Panc1 (cell line): ENCODE results near the gene ARL4A. TPM values are rescaled to one million over a fixed set of nuclear protein-coding genes. Genes with fewer than 3 reads are reported as not detected.
"Not testable (repeated sequence)": the region's sequence is repeated elsewhere in the genome, so short reads cannot be mapped to it uniquely, and the experiment has no call there.

Source experiments
- ATAC-seq: fragments of 200-7000 bp; cut with Tn5 transposase; 2 replicates; pipeline ENCODE4 v1.9.1; 2020; ENCODE audit warnings: mild to moderate bottlenecking, moderate library complexity
- BruUV-seq: library from RNA; stranded (reverse); fragments of 400-500 nt; replicated peaks from 2 replicates; lab custom pipeline; 2021; lab: Mats Ljungman, UMichigan
- CTCF ChIA-PET: fragments of 300-600 bp; sonication (Branson Sonifier 250); formaldehyde crosslinking; loops from one replicate; lab custom pipeline; 2022; ENCODE audit warnings: antibody characterized with exemption; lab: Charles Lee
- POLR2A ChIA-PET: fragments of 300-600 bp; sonication (Branson Sonifier 250); formaldehyde crosslinking; loops from one replicate; lab custom pipeline; 2022; ENCODE audit warnings: antibody characterized with exemption; lab: Charles Lee
- DNase-seq: peaks from one replicate; pipeline ENCODE4 v3.0.0-alpha.2; 2010; ENCODE audit warnings: low read depth, low spot score
- H3K27ac ChIP-seq: 2 replicates; pipeline ENCODE4 v1.5.1; 2011; ENCODE audit warnings: mild to moderate bottlenecking, low read length, inconsistent platforms
- H3K27me3 ChIP-seq: fragments of 200-500 bp; sonication (Bioruptor generic); 2 replicates; pipeline ENCODE4 v1.6.0; 2014; ENCODE audit warnings: low read length, inconsistent platforms; ENCODE audit not compliant: control insufficient read depth, insufficient read depth
- H3K36me3 ChIP-seq: fragments of 200-500 bp; sonication (Bioruptor generic); 2 replicates; pipeline ENCODE4 v1.5.1; 2014; ENCODE audit warnings: inconsistent platforms, mild to moderate bottlenecking, low read length, moderate library complexity; ENCODE audit not compliant: control insufficient read depth, insufficient read depth
- H3K4me1 ChIP-seq: 2 replicates; pipeline ENCODE4 v1.5.1; 2011; ENCODE audit warnings: inconsistent platforms, mild to moderate bottlenecking, low read length, moderate library complexity; ENCODE audit not compliant: control insufficient read depth, insufficient read depth
- H3K4me3 ChIP-seq, 2 experiments: 2 replicates each; pipeline ENCODE4 v1.5.1; 2011 to 2012; ENCODE audit warnings: low read depth in 2 of 2, low read length in 2 of 2, mild to moderate bottlenecking in 2 of 2, inconsistent platforms in 1 of 2, moderate library complexity in 1 of 2
- H3K9me3 ChIP-seq: fragments of 200-500 bp; sonication (Bioruptor generic); 2 replicates; pipeline ENCODE4 v1.5.1; 2014; ENCODE audit warnings: low read depth, mild to moderate bottlenecking, inconsistent platforms, low read length, moderate library complexity; ENCODE audit not compliant: control insufficient read depth, insufficient read depth
- POLR2AphosphoS5 ChIP-seq: IDR thresholded peaks from 2 replicates; pipeline ENCODE4 v1.6.1; 2012; ENCODE audit warnings: mild to moderate bottlenecking, low read depth, low read length, moderate library complexity
- SIN3A ChIP-seq: IDR thresholded peaks from 2 replicates; pipeline ENCODE4 v1.6.1; 2012; ENCODE audit warnings: low read depth, mild to moderate bottlenecking, low read length, moderate library complexity, borderline replicate concordance; ENCODE audit not compliant: insufficient read depth
- TCF7L2 ChIP-seq: IDR thresholded peaks from 2 replicates; pipeline ENCODE4 v1.6.1; 2011; ENCODE audit warnings: mild to moderate bottlenecking, low read depth, low read length, inconsistent platforms
- in situ Hi-C: cut with HindIII; loops from 2 replicates; pipeline ENCODE4 v1.10.0; 2016; ENCODE audit warnings: low sequenced_read_pairs, low pct_unique_long_range_greater_than_20kb
- intact Hi-C: fragments of 100-400 bp; cut with micrococcal nuclease; formaldehyde crosslinking; loops from one replicate; pipeline ENCODE4 v1.10.0; 2022; ENCODE audit not compliant: unreplicated experiment
- total RNA-seq: library from RNA; stranded (reverse); gene quantifications from one replicate; pipeline ENCODE4 v1.2.1, GENCODE V29; 2021; ENCODE audit not compliant: unreplicated experiment
- TF ChIP-seq, protein P1 (sequence below), 2 experiments: IDR thresholded peaks; 2 replicates each; pipeline ENCODE4 v1.6.1; 2011 to 2012; ENCODE audit warnings: low read depth in 2 of 2, control low read depth in 1 of 2, low read length in 1 of 2, mild to moderate bottlenecking in 1 of 2, moderate library complexity in 1 of 2; ENCODE audit not compliant: insufficient read depth in 1 of 2
- TF ChIP-seq, protein P2 (sequence below): fragments of 450-650 bp; IDR thresholded peaks from 2 replicates; pipeline ENCODE4 v1.5.1; 2017; ENCODE audit warnings: mild to moderate bottlenecking

ARL4A gene
- total RNA-seq, 1 experiment from 2014 or later, result 37.4 TPM

DNA sequence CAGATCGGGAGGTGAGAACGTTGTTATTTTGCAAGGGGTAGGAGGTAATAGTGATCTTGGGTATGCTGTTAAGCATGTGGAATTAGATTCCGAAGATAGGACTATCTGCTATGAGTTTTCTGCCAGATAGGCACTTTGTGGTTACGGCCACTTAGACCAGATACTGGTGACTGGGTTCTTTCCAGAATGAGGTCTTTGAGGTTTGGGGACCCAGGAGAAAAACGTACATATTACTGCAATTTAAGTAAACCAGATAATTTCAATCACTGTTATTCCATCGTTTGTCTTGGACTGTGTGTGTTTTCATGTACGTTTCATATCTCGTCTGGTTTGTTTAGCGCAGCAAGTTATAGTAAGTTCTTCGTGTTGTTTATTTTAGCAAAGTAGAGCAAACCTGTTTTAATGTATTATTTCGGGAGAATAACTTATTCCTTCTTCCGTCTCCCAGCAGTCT, 312 bp downstream of the ARL4A start:
- intact Hi-C loops, result loop anchor here (10.0 kb wide), 1 partner anchor 427 kb away; no protein-coding TSS in a partner anchor
- in situ Hi-C loops, result no loop called here
- peak overlapping the region; percentile 96 to 97 for H3K4me3 ChIP-seq
- CTCF ChIA-PET, result interaction anchor here (2.0 kb wide), 1 partner anchor 163 kb away, joined by 4 read pairs; no protein-coding TSS in a partner anchor
- peak overlapping the region; percentile 92 for H3K27ac ChIP-seq
- H3K4me1 ChIP-seq, result peaks cover 29% of the 10 kb centered on the region
- TF ChIP-seq, protein P1, sequence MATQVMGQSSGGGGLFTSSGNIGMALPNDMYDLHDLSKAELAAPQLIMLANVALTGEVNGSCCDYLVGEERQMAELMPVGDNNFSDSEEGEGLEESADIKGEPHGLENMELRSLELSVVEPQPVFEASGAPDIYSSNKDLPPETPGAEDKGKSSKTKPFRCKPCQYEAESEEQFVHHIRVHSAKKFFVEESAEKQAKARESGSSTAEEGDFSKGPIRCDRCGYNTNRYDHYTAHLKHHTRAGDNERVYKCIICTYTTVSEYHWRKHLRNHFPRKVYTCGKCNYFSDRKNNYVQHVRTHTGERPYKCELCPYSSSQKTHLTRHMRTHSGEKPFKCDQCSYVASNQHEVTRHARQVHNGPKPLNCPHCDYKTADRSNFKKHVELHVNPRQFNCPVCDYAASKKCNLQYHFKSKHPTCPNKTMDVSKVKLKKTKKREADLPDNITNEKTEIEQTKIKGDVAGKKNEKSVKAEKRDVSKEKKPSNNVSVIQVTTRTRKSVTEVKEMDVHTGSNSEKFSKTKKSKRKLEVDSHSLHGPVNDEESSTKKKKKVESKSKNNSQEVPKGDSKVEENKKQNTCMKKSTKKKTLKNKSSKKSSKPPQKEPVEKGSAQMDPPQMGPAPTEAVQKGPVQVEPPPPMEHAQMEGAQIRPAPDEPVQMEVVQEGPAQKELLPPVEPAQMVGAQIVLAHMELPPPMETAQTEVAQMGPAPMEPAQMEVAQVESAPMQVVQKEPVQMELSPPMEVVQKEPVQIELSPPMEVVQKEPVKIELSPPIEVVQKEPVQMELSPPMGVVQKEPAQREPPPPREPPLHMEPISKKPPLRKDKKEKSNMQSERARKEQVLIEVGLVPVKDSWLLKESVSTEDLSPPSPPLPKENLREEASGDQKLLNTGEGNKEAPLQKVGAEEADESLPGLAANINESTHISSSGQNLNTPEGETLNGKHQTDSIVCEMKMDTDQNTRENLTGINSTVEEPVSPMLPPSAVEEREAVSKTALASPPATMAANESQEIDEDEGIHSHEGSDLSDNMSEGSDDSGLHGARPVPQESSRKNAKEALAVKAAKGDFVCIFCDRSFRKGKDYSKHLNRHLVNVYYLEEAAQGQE (IDR thresholded peaks at IDR 0.05; ENCODE audit: insufficient read depth in 1 of 2, low read depth in 2 of 2, low read length in 1 of 2), result no peak
- TF ChIP-seq, protein P2, sequence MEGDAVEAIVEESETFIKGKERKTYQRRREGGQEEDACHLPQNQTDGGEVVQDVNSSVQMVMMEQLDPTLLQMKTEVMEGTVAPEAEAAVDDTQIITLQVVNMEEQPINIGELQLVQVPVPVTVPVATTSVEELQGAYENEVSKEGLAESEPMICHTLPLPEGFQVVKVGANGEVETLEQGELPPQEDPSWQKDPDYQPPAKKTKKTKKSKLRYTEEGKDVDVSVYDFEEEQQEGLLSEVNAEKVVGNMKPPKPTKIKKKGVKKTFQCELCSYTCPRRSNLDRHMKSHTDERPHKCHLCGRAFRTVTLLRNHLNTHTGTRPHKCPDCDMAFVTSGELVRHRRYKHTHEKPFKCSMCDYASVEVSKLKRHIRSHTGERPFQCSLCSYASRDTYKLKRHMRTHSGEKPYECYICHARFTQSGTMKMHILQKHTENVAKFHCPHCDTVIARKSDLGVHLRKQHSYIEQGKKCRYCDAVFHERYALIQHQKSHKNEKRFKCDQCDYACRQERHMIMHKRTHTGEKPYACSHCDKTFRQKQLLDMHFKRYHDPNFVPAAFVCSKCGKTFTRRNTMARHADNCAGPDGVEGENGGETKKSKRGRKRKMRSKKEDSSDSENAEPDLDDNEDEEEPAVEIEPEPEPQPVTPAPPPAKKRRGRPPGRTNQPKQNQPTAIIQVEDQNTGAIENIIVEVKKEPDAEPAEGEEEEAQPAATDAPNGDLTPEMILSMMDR, result no peak
- TF ChIP-seq TCF7L2 (no peak), POLR2AphosphoS5 (no peak), SIN3A (no peak)
- POLR2A ChIA-PET, result interaction anchor here (0.6 to 0.9 kb wide), 4 partner anchors 8 to 430 kb away, joined by 3 to 4 read pairs (median 3); no protein-coding TSS in a partner anchor
- BruUV-seq, result no TSS peak
- DNase-seq (no peak), ATAC-seq (no peak)
- H3K9me3 ChIP-seq, result no peaks in the 10 kb centered on the region
- H3K27me3 ChIP-seq, result no peaks in the 10 kb centered on the region
- H3K36me3 ChIP-seq, result peaks cover 7% of the 10 kb centered on the region

DNA sequence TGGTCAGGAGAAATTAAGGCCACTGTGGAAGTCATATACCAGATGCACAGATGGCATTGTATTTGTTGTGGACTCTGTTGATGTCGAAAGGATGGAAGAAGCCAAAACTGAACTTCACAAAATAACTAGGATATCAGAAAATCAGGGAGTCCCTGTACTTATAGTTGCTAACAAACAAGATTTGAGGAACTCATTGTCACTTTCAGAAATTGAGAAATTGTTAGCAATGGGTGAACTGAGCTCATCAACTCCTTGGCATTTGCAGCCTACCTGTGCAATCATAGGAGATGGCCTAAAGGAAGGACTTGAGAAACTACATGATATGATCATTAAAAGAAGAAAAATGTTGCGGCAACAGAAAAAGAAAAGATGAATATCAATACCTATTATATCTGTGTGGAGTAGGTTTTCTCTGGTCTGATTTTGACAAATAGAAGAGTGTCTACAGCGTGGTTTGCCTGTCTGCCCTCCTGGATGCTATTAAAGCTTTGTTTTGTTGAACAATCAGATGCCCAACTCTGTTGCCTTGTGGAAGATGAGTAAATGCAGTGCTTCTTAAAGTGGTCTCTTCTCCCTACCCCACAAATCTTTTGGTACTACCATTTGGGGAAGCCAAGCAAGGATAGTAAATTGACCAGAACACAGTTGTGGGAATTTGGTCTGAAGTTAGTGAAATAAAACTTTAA, 1.2 kb downstream of the ARL4A start:
- in situ Hi-C loops, H3K27ac ChIP-seq, CTCF ChIA-PET, H3K36me3 ChIP-seq, H3K9me3 ChIP-seq, ATAC-seq, DNase-seq, H3K27me3 ChIP-seq, POLR2A ChIA-PET: not testable (repeated sequence)
- intact Hi-C loops, result loop anchor here (10.0 kb wide), 1 partner anchor 426 kb away; no protein-coding TSS in a partner anchor
- H3K4me1 ChIP-seq, result peaks cover 29% of the 10 kb centered on the region
- TSS peak; percentile 75 for BruUV-seq
- H3K4me3 ChIP-seq, result peak overlapping the region in 1 of 2 experiments; percentile 97; a peak in 1 of 4 replicates

DNA sequence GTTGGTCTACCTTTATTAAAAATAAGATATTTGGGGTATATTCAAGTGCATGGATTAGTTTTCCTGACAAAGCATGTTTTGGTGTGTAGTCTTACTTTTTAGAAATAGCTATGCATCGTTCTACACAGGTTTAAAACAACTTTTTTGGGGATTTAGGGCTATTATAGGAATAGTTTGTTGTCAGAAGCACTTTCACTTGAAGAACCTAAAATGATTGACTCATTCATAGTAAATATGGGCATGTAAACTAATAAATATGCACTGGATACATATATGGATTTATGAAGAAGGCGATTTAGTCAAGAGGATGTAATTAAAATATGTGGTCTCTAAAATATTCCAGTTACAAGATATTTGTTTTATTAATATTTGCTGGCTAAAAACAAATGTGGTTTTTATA, 2.0 kb downstream of the ARL4A start:
- no peaks in the 10 kb centered on the region for H3K27me3 ChIP-seq
- H3K36me3 ChIP-seq, result peaks cover 7% of the 10 kb centered on the region
- peaks cover 29% of the 10 kb centered on the region for H3K4me1 ChIP-seq
- in situ Hi-C loops (no loop called here), intact Hi-C loops (loop anchor here (10.0 kb wide), 1 partner anchor 425 kb away; no protein-coding TSS in a partner anchor)
- no peak overlapping the region for H3K27ac ChIP-seq
- H3K9me3 ChIP-seq, result no peaks in the 10 kb centered on the region
- CTCF ChIA-PET, result interaction anchor here (0.7 kb wide), 2 partner anchors 97 to 165 kb away, joined by 3 to 8 read pairs; no protein-coding TSS in a partner anchor
- ATAC-seq, result no peak
- no peak for DNase-seq
- H3K4me3 ChIP-seq, result peak overlapping the region in 1 of 2 experiments; percentile 4; a peak in 1 of 4 replicates
- TF ChIP-seq, protein P1 (IDR thresholded peaks at IDR 0.05; ENCODE audit: insufficient read depth in 1 of 2, low read depth in 2 of 2, low read length in 1 of 2), result no peak
- TF ChIP-seq TCF7L2 (no peak), SIN3A (no peak)
- no TSS peak for BruUV-seq
- POLR2A ChIA-PET, result interaction anchor here (0.7 kb wide), 1 partner anchor 9 kb away, joined by 5 read pairs; no protein-coding TSS in a partner anchor
